HG02623 (cell line): ENCODE results near the gene VENTX.
"Not testable (repeated sequence)": the region's sequence is repeated elsewhere in the genome, so short reads cannot be mapped to it uniquely, and the experiment has no call there.

Experiments
- ATAC-seq: cut with Tn5 transposase; IDR thresholded peaks from one replicate; pipeline ENCODE4 v1.9.1; 2021; ENCODE audit warnings: moderate library complexity; ENCODE audit not compliant: unreplicated experiment

VENTX gene

DNA sequence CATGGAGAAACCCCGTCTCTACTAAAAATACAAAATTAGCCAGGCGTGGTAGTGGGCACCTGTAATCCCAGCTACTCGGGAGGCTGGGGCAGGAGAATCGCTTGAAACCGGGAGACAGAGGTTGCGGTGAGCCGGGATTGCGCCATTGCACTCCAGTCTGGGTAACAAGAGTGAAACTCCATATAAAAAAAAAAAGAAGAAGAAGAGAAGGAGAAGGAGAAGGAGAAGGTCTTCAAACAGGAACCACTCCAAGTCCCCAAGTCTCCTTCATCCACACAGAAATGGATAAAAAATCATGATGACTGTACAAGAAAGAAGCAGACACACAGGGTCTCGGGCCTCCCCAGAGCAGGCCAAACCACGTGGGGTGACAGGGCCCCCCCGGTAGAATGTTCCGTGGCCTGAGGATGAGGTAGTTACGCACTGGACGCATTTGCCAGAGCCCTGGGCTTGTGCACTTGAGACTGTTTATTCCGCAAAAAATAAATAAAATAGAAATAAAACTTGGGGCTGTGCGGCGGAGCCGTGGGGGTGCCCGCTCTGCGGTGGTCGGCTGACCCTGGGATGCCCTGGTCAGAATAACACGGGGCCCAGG, 15.8 kb downstream of the VENTX start:
- no peak for ATAC-seq

DNA sequence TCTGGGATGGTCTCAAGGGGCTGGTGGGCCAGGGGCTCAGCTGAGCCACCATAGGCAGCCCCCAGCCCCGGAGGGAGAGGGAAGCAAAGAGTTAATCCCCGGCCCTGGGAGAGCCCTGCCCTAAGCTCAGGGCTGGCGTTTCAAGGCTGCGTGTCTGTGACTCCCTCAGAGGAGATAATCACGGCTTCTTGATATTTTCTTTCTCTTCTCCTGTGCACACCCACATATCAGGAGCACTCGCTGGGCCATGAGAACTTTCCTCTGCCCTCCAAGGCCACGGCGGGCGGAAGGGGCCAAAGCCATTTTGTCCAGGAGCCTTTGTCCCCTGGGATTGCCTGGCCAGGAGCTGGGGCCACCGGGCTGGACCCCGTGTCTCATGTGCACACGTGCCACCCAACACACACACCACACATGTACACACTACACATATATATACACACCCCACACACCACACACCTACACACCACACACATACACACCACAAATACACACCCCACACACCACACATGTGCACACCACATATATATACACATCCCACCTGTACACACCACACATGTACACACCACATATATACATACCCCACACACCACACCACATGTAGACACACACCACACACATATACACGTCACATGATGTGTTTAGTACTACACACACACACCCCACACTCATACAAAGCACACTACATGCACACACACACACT, 16.9 kb downstream of the VENTX start:
- no peak for ATAC-seq

DNA sequence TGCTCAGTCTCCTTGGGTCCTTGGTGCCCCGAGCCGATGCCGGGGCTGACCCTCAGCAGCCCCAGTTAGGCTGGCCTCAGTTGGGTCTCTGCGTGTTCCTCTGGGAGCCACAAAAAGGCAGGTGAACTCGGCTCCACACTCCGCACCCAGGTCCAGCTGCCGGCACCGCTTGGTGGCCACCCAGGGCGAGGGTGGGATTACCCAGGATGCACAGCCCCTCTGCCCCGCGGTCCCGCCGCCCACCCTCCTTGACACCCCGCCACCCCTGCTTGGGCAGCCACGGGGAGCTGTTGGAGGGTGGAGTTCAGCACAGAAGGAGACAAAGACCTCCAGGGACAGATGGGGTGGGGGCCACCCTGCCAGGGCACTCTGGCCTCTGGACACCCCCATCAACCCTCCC, 17.7 kb downstream of the VENTX start:
- no peak for ATAC-seq

DNA sequence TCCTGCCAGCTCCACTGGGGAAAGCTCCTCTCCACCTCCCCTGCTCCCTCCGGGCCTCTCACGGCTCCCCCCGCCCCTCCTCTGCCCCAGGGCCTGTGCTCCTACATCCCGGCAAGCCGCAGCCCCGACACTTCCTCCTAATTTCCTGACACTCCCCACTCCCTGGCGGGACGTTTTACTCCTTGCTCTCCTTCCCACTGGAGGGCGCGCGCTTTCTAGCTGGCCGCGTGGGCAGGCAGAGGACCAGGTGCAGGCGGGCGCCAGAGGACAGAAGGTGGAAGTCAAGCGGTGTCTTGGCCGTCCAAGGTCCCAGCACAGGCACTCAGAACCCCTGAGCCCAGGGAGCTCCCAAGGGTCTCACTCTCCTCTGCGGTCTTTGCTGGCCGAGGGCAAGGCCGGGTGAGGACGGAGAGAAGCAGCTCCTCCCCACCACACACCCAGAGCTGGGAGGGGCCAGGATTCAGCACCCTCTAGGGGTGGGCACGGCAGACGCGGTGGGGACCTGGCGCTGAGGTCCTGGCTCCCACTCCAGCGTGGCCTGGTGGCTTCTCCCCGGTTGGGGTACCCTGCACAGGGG, 19.9 kb downstream of the VENTX start:
- ATAC-seq: no peak

- ATAC-seq: no peak
Observed at GRCh38 chr10:133258066-133258817, 20.6 kb downstream of the VENTX start.

DNA sequence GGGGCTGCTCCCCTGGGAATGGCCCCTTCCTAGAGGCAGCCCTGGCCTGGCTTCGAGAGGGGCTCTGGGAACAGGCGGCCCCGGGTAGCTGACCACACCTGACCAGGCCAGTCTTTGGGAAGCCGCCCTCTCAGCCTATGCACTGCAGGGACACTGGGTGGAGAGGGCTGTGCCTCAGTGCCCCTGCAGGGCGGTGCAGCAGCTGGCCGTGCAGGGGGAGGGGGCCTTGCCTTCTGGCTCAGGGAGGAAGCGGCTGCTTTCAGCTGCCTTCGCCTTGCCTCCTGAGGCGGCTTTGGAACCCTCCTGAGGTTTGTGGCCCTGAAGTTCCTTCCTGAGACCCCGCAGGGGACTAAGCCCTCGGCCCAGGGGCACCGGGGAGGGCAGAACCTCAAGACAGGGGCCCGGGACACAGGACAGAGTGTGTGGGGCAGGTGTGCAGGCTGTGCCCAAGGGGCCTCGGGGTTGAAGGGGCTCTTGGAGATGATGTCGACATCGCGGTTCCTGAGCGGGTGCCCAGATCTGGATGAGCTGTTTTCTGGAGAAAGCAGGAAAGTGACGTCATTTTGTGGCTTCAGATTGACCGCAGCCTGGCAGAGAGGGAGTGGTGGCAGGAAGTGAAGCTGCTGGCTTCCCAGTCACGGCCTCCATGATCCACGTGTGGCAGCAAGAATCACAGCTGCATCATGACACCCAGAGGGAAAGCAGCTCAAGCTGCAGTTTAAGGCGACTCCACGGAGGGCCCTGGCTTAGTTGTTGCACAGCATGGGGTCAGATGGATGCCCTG, 21.4 kb downstream of the VENTX start:
- no peak for ATAC-seq

GRCh38 chr10:133259602-133259989, 21.9 kb downstream of the VENTX start:
- ATAC-seq: no peak

DNA sequence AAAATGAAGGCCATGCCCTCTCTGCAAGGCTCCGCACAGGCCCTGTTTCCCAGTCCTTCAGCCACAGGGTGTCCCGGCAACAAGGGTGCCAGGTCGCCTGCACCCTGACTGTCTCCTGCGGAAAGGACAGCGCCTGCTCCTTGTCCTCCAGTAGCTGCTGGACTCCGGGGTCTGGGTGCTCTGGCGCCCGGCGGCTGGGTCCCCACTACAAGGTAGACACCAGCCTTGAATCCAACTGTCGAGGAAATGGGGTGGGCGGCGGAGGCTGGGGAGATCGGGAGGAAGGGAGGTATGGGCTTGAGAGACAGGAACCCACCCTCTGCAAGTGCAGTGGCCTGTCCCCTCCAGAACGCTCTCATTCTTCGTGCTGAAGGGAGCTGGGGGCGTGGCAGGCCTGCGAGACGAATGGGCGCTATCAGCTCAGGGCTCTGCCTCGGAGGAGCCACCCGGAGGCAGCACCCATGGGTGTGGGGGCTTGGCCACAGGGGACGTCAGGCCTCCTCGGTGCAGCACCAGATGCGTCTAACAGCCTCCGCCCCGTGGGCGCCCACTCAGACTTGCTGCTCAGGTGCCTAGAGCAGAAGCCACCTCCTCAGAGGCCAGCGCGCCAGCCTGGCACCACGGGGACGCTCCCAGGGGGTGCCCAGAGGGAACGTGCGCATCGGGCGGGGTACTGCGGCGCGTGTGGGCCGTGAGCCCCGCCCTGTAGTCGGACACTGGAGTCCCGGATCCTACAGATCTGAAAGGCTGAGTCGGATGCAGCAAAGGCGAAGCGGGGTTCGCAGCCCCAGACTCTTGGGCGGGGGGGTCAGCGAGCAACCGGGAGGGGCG, 23.5 kb downstream of the VENTX start:
- peak; percentile 51 for ATAC-seq

GRCh38 chr10:133261726-133262325, 24.2 kb downstream of the VENTX start:
- ATAC-seq: peak; percentile 64

DNA sequence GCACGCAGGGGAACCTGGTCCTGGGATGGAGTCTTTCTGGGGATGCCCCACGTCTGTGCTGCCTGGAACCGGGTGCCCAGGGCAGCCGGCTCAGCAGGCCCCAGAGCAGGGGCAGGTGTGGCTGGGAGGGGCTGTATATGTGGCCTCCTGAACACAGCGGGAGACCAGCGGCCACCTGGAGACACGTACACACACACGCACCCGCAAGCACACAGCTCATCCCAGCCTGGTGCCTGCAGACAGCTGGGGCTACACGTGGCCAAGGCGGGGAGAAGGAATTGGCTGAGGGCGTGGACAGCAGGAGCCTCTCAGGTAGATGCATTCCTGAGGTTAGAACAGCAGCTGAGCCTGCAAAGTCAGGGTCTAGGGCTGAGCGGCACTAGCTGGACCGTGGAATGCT, 25.0 kb downstream of the VENTX start:
- ATAC-seq: no peak

- no peak for ATAC-seq
Observed at GRCh38 chr10:133263674-133264073, 26.0 kb downstream of the VENTX start.

DNA sequence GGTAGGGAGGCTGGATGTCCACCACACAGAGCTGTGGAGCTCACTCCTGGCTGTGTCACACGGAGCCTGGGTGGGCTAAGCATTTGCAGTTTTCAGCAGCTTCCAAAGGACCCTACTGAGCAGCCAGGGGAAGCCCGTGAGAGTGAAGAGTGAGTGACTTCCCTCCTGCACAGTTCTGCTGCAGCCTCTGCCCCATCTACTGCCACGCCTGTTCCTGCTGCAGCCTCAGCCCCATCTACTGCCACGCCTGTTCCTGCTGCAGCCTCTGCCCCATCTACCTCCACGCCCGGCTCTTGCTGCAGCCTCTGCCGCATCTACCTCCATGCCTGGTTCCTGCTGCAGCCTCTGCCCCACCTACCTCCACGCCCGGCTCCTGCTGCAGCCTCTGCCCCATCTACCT, 26.8 kb downstream of the VENTX start:
- no peak for ATAC-seq

DNA sequence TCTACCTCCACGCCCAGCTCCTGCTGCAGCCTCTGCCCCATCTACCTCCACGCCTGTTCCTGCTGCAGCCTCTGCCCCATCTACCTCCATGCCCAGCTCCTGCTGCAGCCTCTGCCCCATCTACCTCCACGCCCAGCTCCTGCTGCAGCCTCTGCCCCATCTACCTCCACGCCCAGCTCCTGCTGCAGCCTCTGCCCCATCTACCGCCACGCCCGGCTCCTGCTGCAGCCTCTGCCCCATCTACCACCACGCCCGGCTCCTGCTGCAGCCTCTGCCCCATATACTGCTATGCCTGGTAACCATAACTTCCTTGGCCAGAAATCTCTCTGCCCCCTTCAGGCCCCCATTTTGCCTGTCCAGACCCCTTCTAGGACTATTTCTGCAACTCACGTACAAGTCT, 27.4 kb downstream of the VENTX start:
- ATAC-seq: not testable (repeated sequence)

- ATAC-seq: no peak
Observed at GRCh38 chr10:133266056-133266795, 28.6 kb downstream of the VENTX start.

DNA sequence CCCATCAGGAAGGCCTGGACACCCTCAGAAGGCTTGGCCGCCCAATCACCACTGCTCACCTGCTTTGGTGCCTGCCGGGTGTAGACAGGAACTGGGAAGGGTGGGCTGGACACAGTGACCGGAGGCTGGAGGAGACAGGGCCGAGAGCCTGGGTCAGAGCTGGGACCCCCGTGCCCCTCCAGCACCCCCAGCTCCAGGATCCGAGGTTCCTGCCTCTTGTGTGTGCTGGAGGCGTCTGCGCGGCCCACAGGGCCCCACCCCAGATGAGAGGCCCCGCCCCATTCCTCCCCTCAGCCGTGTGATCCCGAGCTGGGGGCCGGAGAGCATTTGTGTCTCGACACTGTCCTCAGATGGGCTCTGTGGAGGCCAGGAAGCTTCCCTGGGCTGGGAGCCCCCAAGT, 29.6 kb downstream of the VENTX start:
- no peak for ATAC-seq

GRCh38 chr10:133267829-133268228, 30.2 kb downstream of the VENTX start:
- ATAC-seq: no peak

- ATAC-seq: no peak
Observed at GRCh38 chr10:133268532-133268931, 30.9 kb downstream of the VENTX start.

DNA sequence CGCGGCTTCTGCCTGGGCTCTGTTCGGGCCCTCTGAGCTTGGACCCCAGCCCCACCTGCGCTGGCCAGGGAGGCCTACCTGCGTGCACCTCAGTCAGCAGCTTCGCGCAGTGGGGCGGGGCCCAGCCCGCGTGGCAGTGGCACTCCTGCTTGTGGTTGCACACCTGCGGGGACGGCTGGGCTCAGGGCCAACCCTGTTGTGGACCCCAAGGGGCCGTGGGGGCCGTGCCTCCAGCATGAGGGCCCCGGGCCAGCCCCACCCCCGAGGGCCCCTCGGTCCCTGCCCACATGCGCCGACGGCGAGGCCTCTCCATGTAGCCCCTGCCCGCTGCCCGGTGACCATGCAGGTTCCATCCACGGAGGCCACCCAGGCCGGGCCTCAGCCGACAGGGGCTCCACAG, 31.7 kb downstream of the VENTX start:
- no peak for ATAC-seq

DNA sequence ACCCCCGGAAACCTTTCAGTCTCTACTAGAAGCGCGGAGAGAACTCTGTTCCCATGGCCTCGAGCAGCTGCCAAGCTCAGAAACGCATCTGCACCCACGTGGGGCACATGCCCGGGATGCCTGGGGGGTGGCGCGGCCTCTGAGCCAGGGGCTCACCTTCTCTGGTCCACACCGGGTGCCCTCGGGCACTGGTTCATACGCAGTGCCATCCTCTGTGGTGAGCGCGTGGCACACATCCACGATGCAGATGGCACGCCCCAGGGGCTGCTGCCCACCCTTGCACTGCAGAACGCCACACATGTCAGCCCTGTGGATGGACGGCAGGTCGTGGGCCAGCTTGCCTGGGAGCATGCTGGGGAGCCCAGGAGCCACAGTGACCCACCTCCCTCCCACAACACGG, 32.5 kb downstream of the VENTX start:
- ATAC-seq: no peak
